H9 (cell line): ENCODE data around the gene MED27. TPM values are rescaled to one million over a fixed set of nuclear protein-coding genes. Genes with fewer than 3 reads are reported as not detected.
A peak's percentile ranks its signal among the peaks of the same experiment; 100 is the strongest.

ENCODE experiments used
- DNase-seq: peaks from one replicate; pipeline ENCODE4 v3.0.0-alpha.2; 2017
- H2AFZ ChIP-seq: one replicate; pipeline ENCODE4 v1.6.1; 2013; ENCODE audit warnings: mild to moderate bottlenecking, low read length, control low read depth, moderate library complexity
- H2AK5ac ChIP-seq: 2 replicates; pipeline ENCODE4 v1.6.1; 2013; ENCODE audit warnings: low read length, control low read depth, mixed read lengths; ENCODE audit not compliant: insufficient read length
- H2BK120ac ChIP-seq: one replicate; pipeline ENCODE4 v1.6.1; 2013; ENCODE audit warnings: low read depth, mild to moderate bottlenecking, low read length, control low read depth, inconsistent platforms; ENCODE audit not compliant: poor library complexity, severe bottlenecking
- H2BK12ac ChIP-seq: 2 replicates; pipeline ENCODE4 v1.6.1; 2013; ENCODE audit warnings: low read length, control low read depth, mixed read lengths, low read depth; ENCODE audit not compliant: insufficient read length
- H2BK15ac ChIP-seq: 2 replicates; pipeline ENCODE4 v1.6.1; 2013; ENCODE audit warnings: low read depth, low read length, control low read depth
- H2BK20ac ChIP-seq: one replicate; pipeline ENCODE4 v1.6.1; 2013; ENCODE audit warnings: low read depth, mild to moderate bottlenecking, low read length, control low read depth, inconsistent platforms; ENCODE audit not compliant: poor library complexity, severe bottlenecking
- H2BK5ac ChIP-seq: 2 replicates; pipeline ENCODE4 v1.6.1; 2013; ENCODE audit warnings: low read length, control low read depth, mixed read lengths; ENCODE audit not compliant: insufficient read length
- H3K14ac ChIP-seq: 2 replicates; pipeline ENCODE4 v1.6.1; 2013; ENCODE audit warnings: low read length, control low read depth; ENCODE audit not compliant: insufficient read depth
- H3K18ac ChIP-seq: 2 replicates; pipeline ENCODE4 v1.6.1; 2013; ENCODE audit warnings: low read depth, mild to moderate bottlenecking, mixed read lengths, low read length, control low read depth; ENCODE audit not compliant: insufficient read length
- H3K23ac ChIP-seq: 2 replicates; pipeline ENCODE4 v1.6.1; 2013; ENCODE audit warnings: low read length, control low read depth, mixed read lengths, low read depth; ENCODE audit not compliant: insufficient read length
- H3K23me2 ChIP-seq: 2 replicates; pipeline ENCODE4 v1.6.1; 2013; ENCODE audit warnings: low read depth, mild to moderate bottlenecking, mixed read lengths, low read length, control low read depth; ENCODE audit not compliant: insufficient read length, poor library complexity, severe bottlenecking
- H3K27ac ChIP-seq: 2 replicates; pipeline ENCODE4 v1.5.1; 2013; ENCODE audit warnings: low read length, control low read depth, mixed read lengths, low read depth; ENCODE audit not compliant: insufficient read length
- H3K27me3 ChIP-seq: 2 replicates; pipeline ENCODE4 v1.6.1; 2013; ENCODE audit warnings: low read length, control low read depth, inconsistent platforms; ENCODE audit not compliant: insufficient read depth
- H3K4ac ChIP-seq: 2 replicates; pipeline ENCODE4 v1.6.1; 2013; ENCODE audit warnings: low read depth, mild to moderate bottlenecking, control low read depth, inconsistent platforms, low read length, moderate library complexity
- H3K4me1 ChIP-seq: 2 replicates; pipeline ENCODE4 v1.6.1; 2013; ENCODE audit warnings: low read length, control low read depth, inconsistent platforms; ENCODE audit not compliant: insufficient read depth
- H3K4me2 ChIP-seq: 2 replicates; pipeline ENCODE4 v1.6.1; 2013; ENCODE audit warnings: low read length, control low read depth, mixed read lengths; ENCODE audit not compliant: insufficient read length, insufficient read depth
- H3K56ac ChIP-seq: 2 replicates; pipeline ENCODE4 v1.6.1; 2013; ENCODE audit warnings: low read depth, mild to moderate bottlenecking, mixed read lengths, low read length, control low read depth; ENCODE audit not compliant: insufficient read length
- H3K79me1 ChIP-seq: 2 replicates; pipeline ENCODE4 v1.6.1; 2013; ENCODE audit warnings: low read depth, mild to moderate bottlenecking, moderate library complexity, low read length, control low read depth, inconsistent platforms; ENCODE audit not compliant: insufficient read depth, poor library complexity, severe bottlenecking
- H3K79me2 ChIP-seq: 2 replicates; pipeline ENCODE4 v1.6.1; 2013; ENCODE audit warnings: low read length, control low read depth, inconsistent platforms; ENCODE audit not compliant: insufficient read depth
- H3K9ac ChIP-seq: 2 replicates; pipeline ENCODE4 v1.6.1; 2013; ENCODE audit warnings: low read length, control low read depth, mixed read lengths; ENCODE audit not compliant: insufficient read length; ENCODE audit errors: extremely low read depth
- H3K9me3 ChIP-seq: one replicate; pipeline ENCODE4 v1.6.1; 2013; ENCODE audit warnings: low read depth, low read length, inconsistent platforms; ENCODE audit not compliant: control insufficient read depth
- H3T11ph ChIP-seq: one replicate; pipeline ENCODE4 v1.6.1; 2013; ENCODE audit warnings: mild to moderate bottlenecking, low read length, control low read depth, inconsistent platforms
- H4K20me1 ChIP-seq: one replicate; pipeline ENCODE4 v1.6.1; 2013; ENCODE audit not compliant: control insufficient read depth, insufficient read length, insufficient read depth
- H4K5ac ChIP-seq: 2 replicates; pipeline ENCODE4 v1.6.1; 2013; ENCODE audit warnings: low read depth, mild to moderate bottlenecking, mixed read lengths, low read length, control low read depth; ENCODE audit not compliant: insufficient read length
- H4K8ac ChIP-seq: replicated peaks from 2 replicates; pipeline ENCODE4 v1.6.1; 2013; ENCODE audit warnings: low read length, control low read depth, mixed read lengths, low read depth; ENCODE audit not compliant: insufficient read length
- H4K91ac ChIP-seq: 2 replicates; pipeline ENCODE4 v1.6.1; 2013; ENCODE audit warnings: low read depth, mild to moderate bottlenecking, moderate library complexity, mixed read lengths, low read length, control low read depth; ENCODE audit not compliant: insufficient read length
- H3K27ac Mint-ChIP-seq, 3 experiments: 2 replicates in 2 of 3; 3 replicates in 1 of 3; pipeline ENCODE4 v1.8.0; 2020 to 2021; ENCODE audit warnings: mixed read lengths in 3 of 3, mild to moderate bottlenecking in 1 of 3, moderate library complexity in 1 of 3
- H3K27me3 Mint-ChIP-seq: 2 replicates; pipeline ENCODE4 v1.8.0; 2021; ENCODE audit warnings: low read depth, mild to moderate bottlenecking, moderate library complexity, mixed read lengths
- H3K36me3 Mint-ChIP-seq, 3 experiments: 2 replicates in 2 of 3; 3 replicates in 1 of 3; pipeline ENCODE4 v1.8.0; 2020 to 2021; ENCODE audit warnings: low read depth in 3 of 3, mixed read lengths in 3 of 3; ENCODE audit not compliant: insufficient read depth in 1 of 3
- H3K4me1 Mint-ChIP-seq, 2 experiments: 2 replicates each; pipeline ENCODE4 v1.8.0; 2020; ENCODE audit warnings: mixed read lengths in 2 of 2
- H3K4me3 Mint-ChIP-seq, 2 experiments: 2 replicates in 1 of 2; 3 replicates in 1 of 2; pipeline ENCODE4 v1.8.0; 2020 to 2021; ENCODE audit warnings: mild to moderate bottlenecking in 2 of 2, mixed read lengths in 2 of 2, moderate library complexity in 1 of 2
- H3K9me3 Mint-ChIP-seq, 2 experiments: 2 replicates in 1 of 2; 3 replicates in 1 of 2; pipeline ENCODE4 v1.8.0; 2020; ENCODE audit warnings: mild to moderate bottlenecking in 2 of 2, mixed read lengths in 2 of 2, moderate library complexity in 1 of 2
- CTCF ChIP-seq: fragments of 200-600 bp; sonication (generic); conservative IDR thresholded peaks from 3 replicates; pipeline ENCODE4 v1.8.0; 2021; ENCODE audit warnings: antibody characterized with exemption, mild to moderate bottlenecking
- WGBS: extraction: QIAGEN DNeasy Blood & Tissue Kit; methylation state at CpG from one replicate; pipeline ENCODE4 v1.1.7; 2013; ENCODE audit warnings: missing lambda C conversion rate, low lambda C conversion rate, mixed read lengths; ENCODE audit not compliant: insufficient read length; ENCODE audit errors: extremely low coverage; 5-methylcytosine and 5-hydroxymethylcytosine counted together
- total RNA-seq: library from RNA; stranded (reverse); gene quantifications from 2 replicates; pipeline ENCODE4 v1.2.1, GENCODE V29; 2021

Gene MED27
- total RNA-seq, 1 experiment from 2014 or later: 33.5 TPM

- Mint-ChIP-seq H3K27me3 (no peaks in the 10 kb centered on the region), H3K27ac (peak overlapping the region in 1 of 3 experiments; percentile 41; a peak in 2 of 7 replicates)
- no peak overlapping the region for H3K27ac ChIP-seq
Observed at GRCh38 chr9:131926360-131926922, 153.2 kb downstream of the MED27 start.

More at GRCh38 chr9:131926360-131926922, 153.2 kb downstream of the MED27 start:
- Mint-ChIP-seq H3K4me3 (no peak overlapping the region), H3K9me3 (no peaks in the 10 kb centered on the region), H3K4me1 (peaks cover 21 to 22% of the 10 kb centered on the region in 2 experiments), H3K36me3 (no peaks in the 10 kb centered on the region; a peak in 3 of 7 replicates)
- no CpG with 5 or more reads among the region's 6 CpGs for WGBS
- Histone ChIP-seq H3K56ac (no peak overlapping the region), H3K23me2 (no peaks in the 10 kb centered on the region), H3K23ac (no peak overlapping the region), H3K14ac (no peak overlapping the region), H2BK5ac (no peak overlapping the region), H2BK12ac (no peak overlapping the region), H2BK15ac (no peak overlapping the region), H3K4me2 (no peak overlapping the region), H3K79me1 (peaks cover 3% of the 10 kb centered on the region), H4K8ac (no peak overlapping the region), H2AFZ (no peak overlapping the region), H3K9me3 (no peaks in the 10 kb centered on the region), H4K91ac (no peak overlapping the region), H2AK5ac (no peak overlapping the region), H4K5ac (no peak overlapping the region), H2BK20ac (no peak overlapping the region), H3K27me3 (no peaks in the 10 kb centered on the region), H3K9ac (no peak overlapping the region), H2BK120ac (no peak overlapping the region), H3K79me2 (no peaks in the 10 kb centered on the region), H3K4ac (no peak overlapping the region), H3K18ac (no peak overlapping the region), H3T11ph (no peak overlapping the region), H4K20me1 (no peaks in the 10 kb centered on the region), H3K4me1 (peaks cover 10% of the 10 kb centered on the region; the same call in 1 of the 2 replicates)
- DNase-seq: no peak
- no peak for TF ChIP-seq CTCF
